ENCODE data around the gene ATG2A. TPM values are rescaled to one million over a fixed set of nuclear protein-coding genes. Genes with fewer than 3 reads are reported as not detected.

Gene ATG2A
- total RNA-seq, 1 experiment from 2014 or later: 28.8 TPM

GRCh38 chr11:64865286-64866172 lies 51.5 kb downstream of the ATG2A start:
- in situ Hi-C loops (cut with HindIII; ENCODE audit: low pct_unique_long_range_greater_than_20kb, low sequenced_read_pairs): no loop called here
- Histone ChIP-seq H3K4me3 (ENCODE audit: low read depth in 2 of 2, low read length in 2 of 2) (0 out of 4 replicates have a peak overlapping the region, but pooled peaks of 1 of the 2 experiments have one; percentile 17), H3K27me3 (ENCODE audit: control insufficient read depth, insufficient read depth, low read length) (no peaks in the 10 kb centered on the region), H3K36me3 (ENCODE audit: control insufficient read depth, insufficient read depth, low read length) (no peaks in the 10 kb centered on the region), H3K27ac (ENCODE audit: low read length) (peak overlapping the region; percentile 85), H3K4me1 (ENCODE audit: control insufficient read depth, insufficient read depth, low read length) (peaks cover 76% of the 10 kb centered on the region), H3K9me3 (ENCODE audit: control insufficient read depth, insufficient read depth, low read depth, low read length) (no peaks in the 10 kb centered on the region)
- CTCF ChIA-PET: interaction anchor here (0.7 to 1.7 kb wide), 4 partner anchors 11 to 18 kb away, joined by 4 to 8 read pairs (median 6); no protein-coding TSS in a partner anchor
- DNase-seq (ENCODE audit: low read depth, low spot score): no peak
- intact Hi-C loops (cut with micrococcal nuclease; ENCODE audit: unreplicated experiment): no loop called here
- no peak for TF ChIP-seq SIN3A (IDR thresholded peaks at IDR 0.05; ENCODE audit: borderline replicate concordance, insufficient read depth, low read depth, low read length)
- 0 out of 2 replicates have a peak, but pooled peaks have one; percentile 7 for TF ChIP-seq POLR2AphosphoS5 (IDR thresholded peaks at IDR 0.05; ENCODE audit: low read depth, low read length)
- no TSS peak for BruUV-seq (replicated peaks)
- no peak for ATAC-seq
- POLR2A ChIA-PET: interaction anchor here (2.0 kb wide), 1 partner anchor 12 kb away, joined by 7 read pairs; no protein-coding TSS in a partner anchor

- no peak for DNase-seq (ENCODE audit: low read depth, low spot score)
- in situ Hi-C loops (cut with HindIII; ENCODE audit: low pct_unique_long_range_greater_than_20kb, low sequenced_read_pairs): no loop called here
- no peaks in the 10 kb centered on the region for H3K9me3 ChIP-seq (ENCODE audit: control insufficient read depth, insufficient read depth, low read depth, low read length)
- peaks cover 68% of the 10 kb centered on the region for H3K4me1 ChIP-seq (ENCODE audit: control insufficient read depth, insufficient read depth, low read length)
- no TSS peak for BruUV-seq (replicated peaks)
- no peaks in the 10 kb centered on the region for H3K36me3 ChIP-seq (ENCODE audit: control insufficient read depth, insufficient read depth, low read length)
- H3K4me3 ChIP-seq (ENCODE audit: low read depth in 2 of 2, low read length in 2 of 2): no peak overlapping the region
- TF ChIP-seq REST (IDR thresholded peaks at IDR 0.05; ENCODE audit: insufficient read depth in 1 of 2, low read depth in 2 of 2, low read length in 1 of 2) (no peak), POLR2AphosphoS5 (IDR thresholded peaks at IDR 0.05; ENCODE audit: low read depth, low read length) (no peak), TCF7L2 (IDR thresholded peaks at IDR 0.05; ENCODE audit: low read depth, low read length) (no peak), SIN3A (IDR thresholded peaks at IDR 0.05; ENCODE audit: borderline replicate concordance, insufficient read depth, low read depth, low read length) (no peak)
- TF ChIP-seq, protein P1, sequence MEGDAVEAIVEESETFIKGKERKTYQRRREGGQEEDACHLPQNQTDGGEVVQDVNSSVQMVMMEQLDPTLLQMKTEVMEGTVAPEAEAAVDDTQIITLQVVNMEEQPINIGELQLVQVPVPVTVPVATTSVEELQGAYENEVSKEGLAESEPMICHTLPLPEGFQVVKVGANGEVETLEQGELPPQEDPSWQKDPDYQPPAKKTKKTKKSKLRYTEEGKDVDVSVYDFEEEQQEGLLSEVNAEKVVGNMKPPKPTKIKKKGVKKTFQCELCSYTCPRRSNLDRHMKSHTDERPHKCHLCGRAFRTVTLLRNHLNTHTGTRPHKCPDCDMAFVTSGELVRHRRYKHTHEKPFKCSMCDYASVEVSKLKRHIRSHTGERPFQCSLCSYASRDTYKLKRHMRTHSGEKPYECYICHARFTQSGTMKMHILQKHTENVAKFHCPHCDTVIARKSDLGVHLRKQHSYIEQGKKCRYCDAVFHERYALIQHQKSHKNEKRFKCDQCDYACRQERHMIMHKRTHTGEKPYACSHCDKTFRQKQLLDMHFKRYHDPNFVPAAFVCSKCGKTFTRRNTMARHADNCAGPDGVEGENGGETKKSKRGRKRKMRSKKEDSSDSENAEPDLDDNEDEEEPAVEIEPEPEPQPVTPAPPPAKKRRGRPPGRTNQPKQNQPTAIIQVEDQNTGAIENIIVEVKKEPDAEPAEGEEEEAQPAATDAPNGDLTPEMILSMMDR (IDR thresholded peaks at IDR 0.05): no peak
- ChIA-PET CTCF (interaction anchor here (0.7 to 1.7 kb wide), 4 partner anchors 11 to 17 kb away, joined by 4 to 8 read pairs (median 6); no protein-coding TSS in a partner anchor), POLR2A (interaction anchor here (1.3 kb wide), 1 partner anchor 29 kb away, joined by 3 read pairs; no protein-coding TSS in a partner anchor)
- ATAC-seq: peak; percentile 41
- peak overlapping the region; percentile 85 for H3K27ac ChIP-seq (ENCODE audit: low read length)
- intact Hi-C loops (cut with micrococcal nuclease; ENCODE audit: unreplicated experiment): no loop called here
- no peaks in the 10 kb centered on the region for H3K27me3 ChIP-seq (ENCODE audit: control insufficient read depth, insufficient read depth, low read length)
Measured at GRCh38 chr11:64864473-64865285, 52.3 kb downstream of the ATG2A start.

All from Panc1 (cell line).